Keratinocyte (primary cell): ENCODE results near the gene KCNQ2. TPM values are rescaled to one million over a fixed set of nuclear protein-coding genes. Genes with fewer than 3 reads are reported as not detected.

Experiments used
- DNase-seq: peaks from one replicate; pipeline ENCODE4 v3.0.0-alpha.2; 2011; ENCODE audit warnings: low read depth, missing footprints, low spot score
- FAIRE-seq: peaks from 2 replicates; lab custom pipeline; 2011; peaks lifted over from hg19 to GRCh38; lab: Jason Lieb, UNC
- H2AFZ ChIP-seq: 2 replicates; pipeline ENCODE4 v1.6.0; 2012; ENCODE audit warnings: low read length, control low read depth, inconsistent platforms; ENCODE audit not compliant: control insufficient read depth
- H3K27ac ChIP-seq: 2 replicates; pipeline ENCODE4 v1.5.1; 2011; ENCODE audit warnings: low read length; ENCODE audit not compliant: control insufficient read depth, insufficient read depth
- H3K27me3 ChIP-seq: 3 replicates; pipeline ENCODE4 v1.6.0; 2011; ENCODE audit warnings: low read length; ENCODE audit not compliant: control insufficient read depth, insufficient read depth; ENCODE audit errors: extremely low read depth
- H3K36me3 ChIP-seq, 2 experiments: 2 replicates in 1 of 2; 3 replicates in 1 of 2; pipeline ENCODE4 v1.5.1; 2011; ENCODE audit warnings: low read length in 2 of 2, mild to moderate bottlenecking in 1 of 2; ENCODE audit not compliant: control insufficient read depth in 2 of 2, insufficient read depth in 2 of 2; ENCODE audit errors: extremely low read depth in 1 of 2
- H3K4me1 ChIP-seq: 3 replicates; pipeline ENCODE4 v1.5.1; 2011; ENCODE audit warnings: low read length; ENCODE audit not compliant: control insufficient read depth, insufficient read depth; ENCODE audit errors: extremely low read depth
- H3K4me2 ChIP-seq: 3 replicates; pipeline ENCODE4 v1.6.0; 2011; ENCODE audit warnings: low read depth, low read length; ENCODE audit not compliant: control insufficient read depth, insufficient read depth; ENCODE audit errors: extremely low read depth
- H3K4me3 ChIP-seq, 3 experiments: fragments of 200-600 bp in 1 of 3; sonication (generic) in 1 of 3; 2 replicates in 2 of 3; 3 replicates in 1 of 3; pipeline ENCODE4 v1.5.1; 2011 to 2016; ENCODE audit warnings: low read length in 3 of 3, mild to moderate bottlenecking in 3 of 3, control low read depth in 2 of 3, inconsistent platforms in 1 of 3, low read depth in 1 of 3, mixed read lengths in 1 of 3, mixed run types in 1 of 3, moderate library complexity in 1 of 3; ENCODE audit not compliant: control insufficient read depth in 2 of 3, insufficient read depth in 2 of 3; ENCODE audit errors: extremely low read depth in 1 of 3
- H3K79me2 ChIP-seq: 2 replicates; pipeline ENCODE4 v1.6.0; 2012; ENCODE audit warnings: low read length; ENCODE audit not compliant: control insufficient read depth, insufficient read depth
- H3K9ac ChIP-seq: 3 replicates; pipeline ENCODE4 v1.6.0; 2011; ENCODE audit warnings: low read length; ENCODE audit not compliant: control insufficient read depth, insufficient read depth; ENCODE audit errors: extremely low read depth
- H3K9me1 ChIP-seq: 3 replicates; pipeline ENCODE4 v1.6.0; 2011; ENCODE audit warnings: low read length; ENCODE audit not compliant: control insufficient read depth, insufficient read depth; ENCODE audit errors: extremely low read depth
- H3K9me3 ChIP-seq: 2 replicates; pipeline ENCODE4 v1.5.1; 2012; ENCODE audit warnings: low read depth, low read length; ENCODE audit not compliant: control insufficient read depth
- H4K20me1 ChIP-seq: 3 replicates; pipeline ENCODE4 v1.6.0; 2011; ENCODE audit warnings: low read length; ENCODE audit not compliant: control insufficient read depth, insufficient read depth; ENCODE audit errors: extremely low read depth
- EZH2 ChIP-seq: IDR thresholded peaks from one replicate; pipeline ENCODE4 v1.6.1; 2012; ENCODE audit warnings: inconsistent platforms, mild to moderate bottlenecking, low read length, moderate library complexity
- dilution Hi-C: fragments of 300-500 bp; cut with MboI; formaldehyde crosslinking; loops from one replicate; pipeline ENCODE4 v1.7.0; 2020; ENCODE audit warnings: low sequenced_read_pairs; ENCODE audit not compliant: extremely low pct_ligation_motif_present
- polyA plus RNA-seq, 5 experiments: library from polyadenylated mRNA; depleted of rRNA in 3 of 5; stranded (reverse) in 3 of 5; stranded (forward) in 1 of 5; unstranded in 1 of 5; fragments of >200 nt; gene quantifications; 1 replicate in 1 of 5; 2 replicates in 3 of 5; 3 replicates in 1 of 5; pipeline versions ENCODE4 v1.2.1 to v1.2.3, GENCODE V29; 2011 to 2012; ENCODE audit warnings: missing spikeins in 2 of 5, low read depth in 1 of 5, low replicate concordance in 1 of 5
- TF ChIP-seq, protein P1 (sequence below), 3 experiments: IDR thresholded peaks in 1 of 3; conservative IDR thresholded peaks in 1 of 3; optimal IDR thresholded peaks in 1 of 3; 2 replicates in 2 of 3; 3 replicates in 1 of 3; pipeline versions ENCODE3 to v1.5.1; 2011; ENCODE audit warnings: low read length in 3 of 3, mild to moderate bottlenecking in 3 of 3, moderate library complexity in 2 of 3, control low read depth in 1 of 3, inconsistent platforms in 1 of 3; ENCODE audit not compliant: insufficient read depth in 2 of 3; ENCODE audit errors: extremely low read depth in 1 of 3

Gene KCNQ2
- polyA plus RNA-seq, 1 donor (not counting 4 experiments of a cell fraction or from before 2014, with no cell fraction given), result not detected

DNA sequence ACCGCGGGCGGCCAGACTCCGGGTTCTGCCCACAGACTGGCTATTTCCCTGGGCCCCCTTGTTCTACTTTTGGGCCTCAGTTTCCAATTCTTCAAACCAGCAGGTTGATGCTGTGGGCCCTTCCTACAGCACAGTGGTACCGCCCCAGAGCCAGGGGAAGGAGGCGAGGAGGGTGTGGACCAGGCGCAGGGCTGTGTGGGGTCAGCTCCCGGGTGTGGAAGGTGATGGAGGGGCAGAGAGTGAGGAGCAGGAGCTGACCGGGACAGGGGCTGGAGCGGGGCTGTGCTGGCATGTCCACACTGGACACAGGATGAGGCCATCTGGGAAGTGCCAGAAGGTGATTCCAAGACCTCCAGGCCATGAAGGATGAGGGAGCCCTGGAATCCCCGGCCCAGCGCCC lies 76.2 kb downstream of the KCNQ2 start:
- Histone ChIP-seq H3K4me3 (no peak overlapping the region), H3K4me2 (no peak overlapping the region), H2AFZ (no peak overlapping the region), H3K27ac (no peak overlapping the region), H4K20me1 (no peaks in the 10 kb centered on the region), H3K36me3 (no peaks in the 10 kb centered on the region), H3K9me1 (no peaks in the 10 kb centered on the region), H3K79me2 (no peaks in the 10 kb centered on the region), H3K9me3 (no peaks in the 10 kb centered on the region), H3K27me3 (peaks cover 4% of the 10 kb centered on the region), H3K4me1 (no peaks in the 10 kb centered on the region), H3K9ac (no peak overlapping the region)
- TF ChIP-seq EZH2, result no peak
- TF ChIP-seq, protein P1, sequence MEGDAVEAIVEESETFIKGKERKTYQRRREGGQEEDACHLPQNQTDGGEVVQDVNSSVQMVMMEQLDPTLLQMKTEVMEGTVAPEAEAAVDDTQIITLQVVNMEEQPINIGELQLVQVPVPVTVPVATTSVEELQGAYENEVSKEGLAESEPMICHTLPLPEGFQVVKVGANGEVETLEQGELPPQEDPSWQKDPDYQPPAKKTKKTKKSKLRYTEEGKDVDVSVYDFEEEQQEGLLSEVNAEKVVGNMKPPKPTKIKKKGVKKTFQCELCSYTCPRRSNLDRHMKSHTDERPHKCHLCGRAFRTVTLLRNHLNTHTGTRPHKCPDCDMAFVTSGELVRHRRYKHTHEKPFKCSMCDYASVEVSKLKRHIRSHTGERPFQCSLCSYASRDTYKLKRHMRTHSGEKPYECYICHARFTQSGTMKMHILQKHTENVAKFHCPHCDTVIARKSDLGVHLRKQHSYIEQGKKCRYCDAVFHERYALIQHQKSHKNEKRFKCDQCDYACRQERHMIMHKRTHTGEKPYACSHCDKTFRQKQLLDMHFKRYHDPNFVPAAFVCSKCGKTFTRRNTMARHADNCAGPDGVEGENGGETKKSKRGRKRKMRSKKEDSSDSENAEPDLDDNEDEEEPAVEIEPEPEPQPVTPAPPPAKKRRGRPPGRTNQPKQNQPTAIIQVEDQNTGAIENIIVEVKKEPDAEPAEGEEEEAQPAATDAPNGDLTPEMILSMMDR (optimal IDR thresholded peaks at IDR 0.05 in 1 of 3, IDR thresholded peaks at IDR 0.05 in 1 of 3, conservative IDR thresholded peaks at IDR 0.05 in 1 of 3; ENCODE audit: extremely low read depth in 1 of 3, insufficient read depth in 2 of 3, low read length in 3 of 3), result no peak
- DNase-seq, result no peak
- dilution Hi-C loops, result no loop called here
- FAIRE-seq, result no peak

DNA sequence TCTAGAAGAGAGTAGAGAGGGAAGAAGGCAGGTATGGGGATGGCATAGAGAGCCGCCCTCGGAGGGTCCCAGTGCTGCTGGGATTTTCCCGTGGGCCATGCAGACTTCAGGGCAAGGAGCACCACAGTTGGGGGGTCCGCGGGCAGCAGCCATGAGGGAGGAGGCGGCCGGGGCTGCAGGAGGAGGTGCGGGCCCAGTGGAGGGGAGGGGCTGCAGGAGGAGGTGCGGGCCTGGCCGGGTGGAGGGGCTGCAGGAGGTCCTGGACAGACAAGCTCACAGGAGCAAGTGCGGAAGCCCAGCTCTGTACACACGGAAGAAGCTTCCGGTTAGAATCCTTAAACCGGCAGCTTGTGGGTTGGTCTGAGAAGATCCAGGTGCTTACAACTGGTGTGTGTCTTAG lies 76.7 kb downstream of the KCNQ2 start:
- no peak for TF ChIP-seq EZH2
- TF ChIP-seq, protein P1 (optimal IDR thresholded peaks at IDR 0.05 in 1 of 3, IDR thresholded peaks at IDR 0.05 in 1 of 3, conservative IDR thresholded peaks at IDR 0.05 in 1 of 3; ENCODE audit: extremely low read depth in 1 of 3, insufficient read depth in 2 of 3, low read length in 3 of 3), result no peak

More for the DNA sequence above, 76.7 kb downstream of the KCNQ2 start:
- no peaks in the 10 kb centered on the region for H4K20me1 ChIP-seq
- no peak overlapping the region for H3K4me2 ChIP-seq
- no peaks in the 10 kb centered on the region for H3K9me1 ChIP-seq
- H3K9ac ChIP-seq, result no peak overlapping the region
- no peaks in the 10 kb centered on the region for H3K9me3 ChIP-seq
- no peaks in the 10 kb centered on the region for H3K4me1 ChIP-seq
- peaks cover 4% of the 10 kb centered on the region for H3K27me3 ChIP-seq
- FAIRE-seq (no peak), DNase-seq (no peak)
- H3K36me3 ChIP-seq, result no peaks in the 10 kb centered on the region
- no peak overlapping the region for H3K4me3 ChIP-seq
- no peak overlapping the region for H2AFZ ChIP-seq
- H3K79me2 ChIP-seq, result no peaks in the 10 kb centered on the region
- dilution Hi-C loops, result no loop called here
- H3K27ac ChIP-seq, result no peak overlapping the region
